Measurements from ENCODE around the gene FBXO46. TPM values are rescaled to one million over a fixed set of nuclear protein-coding genes. Genes with fewer than 3 reads are reported as not detected.

FBXO46 gene
- total RNA-seq, 1 experiment from 2014 or later = 40.1 TPM

GRCh38 chr19:45780146-45780447 lies 49.4 kb upstream of the FBXO46 start:
- Mint-ChIP-seq H3K4me1 (peaks cover 33% of the 10 kb centered on the region), H3K4me3 (peak overlapping the region; percentile 78)
- peak; percentile 27 for DNase-seq (ENCODE audit: low spot score)

GRCh38 chr19:45779231-45780145 lies 48.8 kb upstream of the FBXO46 start:
- Mint-ChIP-seq H3K9me3 (no peaks in the 10 kb centered on the region), H3K27ac (peak overlapping the region; percentile 47; the same call in 1 of the 2 replicates), H3K27me3 (ENCODE audit: low read depth) (peaks cover 35% of the 10 kb centered on the region), H3K4me1 (peaks cover 33% of the 10 kb centered on the region), H3K4me3 (peak overlapping the region; percentile 78), H3K36me3 (peaks cover 16% of the 10 kb centered on the region)
- TF ChIP-seq NFATC4 (CRISPR knock-in tag; IDR thresholded peaks at IDR 0.05) = 0 out of 2 replicates have a peak, but pooled peaks have one; percentile 27
- TF ChIP-seq GABPB1 (CRISPR knock-in tag; IDR thresholded peaks at IDR 0.05) = no peak
- TF ChIP-seq SP1 (CRISPR knock-in tag; conservative IDR thresholded peaks at IDR 0.05) = peak; percentile 41; the same call in 1 of the 2 replicates
- TF ChIP-seq ZNF396 (CRISPR knock-in tag; IDR thresholded peaks at IDR 0.05; ENCODE audit: borderline replicate concordance) = no peak
- peak; percentile 72; the same call in 1 of the 2 replicates for TF ChIP-seq CTCF (IDR thresholded peaks at IDR 0.05)
- no peak for TF ChIP-seq KAT7 (CRISPR knock-in tag; IDR thresholded peaks at IDR 0.05; ENCODE audit: borderline replicate concordance)
- TF ChIP-seq PRDM15 (CRISPR knock-in tag; IDR thresholded peaks at IDR 0.05) = no peak
- no peak for TF ChIP-seq SMAD4 (CRISPR knock-in tag; IDR thresholded peaks at IDR 0.05)
- DNase-seq (ENCODE audit: low spot score) = peak; percentile 98
- CTCF ChIA-PET = interaction anchor here (0.6 to 5.4 kb wide), 30 partner anchors 9 to 340 kb away, joined by 3 to 175 read pairs (median 5); partner anchors contain the start of genes DMWD, FBXO46, FOXA3 and MYPOP
- ATAC-seq = peak; percentile 85
- POLR2A ChIA-PET = interaction anchor here (0.6 to 5.4 kb wide), 5 partner anchors 9 to 302 kb away, joined by 3 to 70 read pairs (median 3); partner anchors contain the start of gene SIX5

More at GRCh38 chr19:45780146-45780447, 49.4 kb upstream of the FBXO46 start:
- no peak overlapping the region for H3K27ac Mint-ChIP-seq
- peaks cover 32% of the 10 kb centered on the region for H3K27me3 Mint-ChIP-seq (ENCODE audit: low read depth)
- ChIA-PET CTCF (interaction anchor here (1.7 to 5.4 kb wide), 3 partner anchors 11 to 36 kb away, joined by 5 to 175 read pairs (median 30); partner anchors contain the start of genes RSPH6A and SIX5), POLR2A (interaction anchor here (5.4 kb wide), 1 partner anchor 10 kb away, joined by 70 read pairs; the partner anchor contains the start of gene SIX5)
- no peaks in the 10 kb centered on the region for H3K9me3 Mint-ChIP-seq
- TF ChIP-seq ZBTB43 (CRISPR knock-in tag; IDR thresholded peaks at IDR 0.05) (no peak), ZNF138 (CRISPR knock-in tag; conservative IDR thresholded peaks at IDR 0.05) (no peak), ELF4 (CRISPR knock-in tag; IDR thresholded peaks at IDR 0.05; ENCODE audit: low read depth) (no peak), ZNF671 (CRISPR knock-in tag; IDR thresholded peaks at IDR 0.05) (no peak), MXD4 (CRISPR knock-in tag; IDR thresholded peaks at IDR 0.05; ENCODE audit: borderline replicate concordance) (no peak), FOXP4 (CRISPR knock-in tag; IDR thresholded peaks at IDR 0.05) (no peak), KAT7 (CRISPR knock-in tag; IDR thresholded peaks at IDR 0.05; ENCODE audit: borderline replicate concordance) (no peak), NR1H2 (CRISPR knock-in tag; IDR thresholded peaks at IDR 0.05) (no peak), E2F5 (CRISPR knock-in tag; IDR thresholded peaks at IDR 0.05) (no peak), ESRRA (CRISPR knock-in tag; IDR thresholded peaks at IDR 0.05; ENCODE audit: borderline replicate concordance) (no peak)
- peaks cover 12% of the 10 kb centered on the region; the same call in 1 of the 2 replicates for H3K36me3 Mint-ChIP-seq
- ATAC-seq = no peak
